ENCODE measurements around the gene SLC22A2. TPM values are rescaled to one million over a fixed set of nuclear protein-coding genes. Genes with fewer than 3 reads are reported as not detected.

The SLC22A2 gene
- total RNA-seq, 2 donors from 2014 or later: not detected

DNA sequence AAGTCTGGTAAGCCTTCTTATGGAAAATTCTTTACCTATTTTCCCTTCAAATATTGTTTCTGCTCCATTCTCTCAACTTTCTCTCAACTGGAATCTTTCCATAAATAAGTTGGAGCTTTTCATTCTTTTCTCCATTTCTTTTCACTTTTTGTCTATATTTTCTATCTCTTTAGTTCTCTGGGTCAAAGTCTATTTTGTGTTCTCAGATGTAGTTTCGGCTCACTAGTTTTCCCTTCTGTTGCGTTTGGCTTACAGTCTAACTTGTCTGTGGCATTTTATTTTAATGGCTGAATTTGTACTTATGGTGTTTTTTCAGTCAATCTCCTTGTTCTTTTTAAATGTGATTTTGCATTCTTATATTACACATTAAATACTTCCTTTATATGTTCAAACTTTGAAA, 14.1 kb upstream of the SLC22A2 start:
- no peak for TF ChIP-seq CTCF (IDR thresholded peaks at IDR 0.05)
- DNase-seq (ENCODE audit: low spot score): no peak
- H3K27me3 ChIP-seq: no peaks in the 10 kb centered on the region
- H3K27ac ChIP-seq: no peak overlapping the region
- no peaks in the 10 kb centered on the region for H3K4me1 ChIP-seq
- no peaks in the 10 kb centered on the region for H3K9me3 ChIP-seq
- H3K4me3 ChIP-seq: no peak overlapping the region
- no peaks in the 10 kb centered on the region for H3K36me3 ChIP-seq

DNA sequence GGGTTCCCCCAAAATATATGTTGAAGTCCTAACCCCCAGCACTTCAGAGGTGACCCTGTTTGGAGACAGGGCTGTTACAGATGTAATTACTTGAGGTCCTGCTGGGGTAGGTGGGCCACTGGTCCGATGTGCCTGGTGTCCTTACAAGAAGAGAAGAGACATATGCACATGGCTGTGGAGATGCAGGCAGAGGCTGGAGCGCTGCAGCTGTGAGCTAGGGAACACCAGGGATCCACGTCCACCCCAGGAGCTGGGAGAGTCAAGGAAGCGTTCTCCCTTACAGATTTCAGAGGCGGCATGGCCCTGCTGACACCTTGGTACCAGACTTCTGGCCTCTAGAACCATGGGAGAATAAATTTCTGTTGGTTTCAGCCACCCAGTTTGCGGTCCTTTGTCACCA, 11.7 kb upstream of the SLC22A2 start:
- H3K36me3 ChIP-seq: no peaks in the 10 kb centered on the region
- no peak overlapping the region for H3K27ac ChIP-seq
- H3K4me3 ChIP-seq: no peak overlapping the region
- H3K27me3 ChIP-seq: no peaks in the 10 kb centered on the region
- TF ChIP-seq CTCF (IDR thresholded peaks at IDR 0.05): no peak
- DNase-seq (ENCODE audit: low spot score): no peak
- no peaks in the 10 kb centered on the region for H3K4me1 ChIP-seq
- no peaks in the 10 kb centered on the region for H3K9me3 ChIP-seq

- Histone ChIP-seq H3K27me3 (no peaks in the 10 kb centered on the region), H3K9me3 (no peaks in the 10 kb centered on the region), H3K4me1 (no peaks in the 10 kb centered on the region), H3K36me3 (no peaks in the 10 kb centered on the region), H3K27ac (no peak overlapping the region), H3K4me3 (no peak overlapping the region)
- no peak for DNase-seq (ENCODE audit: low spot score)
- TF ChIP-seq CTCF (IDR thresholded peaks at IDR 0.05): no peak
These were observed 11.2 kb upstream of the SLC22A2 start for GRCh38 chr6:160269771-160270170.

- no peak overlapping the region for H3K4me3 ChIP-seq
- TF ChIP-seq CTCF (IDR thresholded peaks at IDR 0.05): no peak
- no peak for DNase-seq (ENCODE audit: low spot score)
- H3K27me3 ChIP-seq: no peaks in the 10 kb centered on the region
- H3K4me1 ChIP-seq: no peaks in the 10 kb centered on the region
- no peak overlapping the region for H3K27ac ChIP-seq
- H3K36me3 ChIP-seq: no peaks in the 10 kb centered on the region
- H3K9me3 ChIP-seq: no peaks in the 10 kb centered on the region
These were observed 10.5 kb upstream of the SLC22A2 start for GRCh38 chr6:160269023-160269521.

DNA sequence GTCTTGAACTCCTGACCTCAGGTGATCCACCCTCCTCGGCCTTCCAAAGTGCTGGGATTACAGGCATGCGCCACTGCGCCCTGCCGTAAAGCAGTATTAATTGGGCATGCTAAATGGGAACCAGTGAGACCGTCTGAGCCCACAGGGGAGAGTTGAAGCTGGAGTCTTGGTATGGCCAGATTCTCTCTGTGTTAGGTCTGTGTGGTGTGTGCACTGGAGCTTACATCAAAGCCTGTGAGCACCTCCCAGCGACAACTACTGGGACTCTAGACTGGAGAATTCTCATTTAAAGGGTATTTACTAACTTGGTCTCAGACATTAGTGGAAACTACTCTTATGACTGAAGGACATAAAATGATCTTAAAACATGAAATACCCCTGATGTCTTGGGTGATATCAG, 8.5 kb upstream of the SLC22A2 start:
- Histone ChIP-seq H3K4me1 (no peaks in the 10 kb centered on the region), H3K27ac (no peak overlapping the region), H3K27me3 (no peaks in the 10 kb centered on the region), H3K36me3 (no peaks in the 10 kb centered on the region), H3K4me3 (no peak overlapping the region), H3K9me3 (no peaks in the 10 kb centered on the region)
- no peak for TF ChIP-seq CTCF (IDR thresholded peaks at IDR 0.05)
- DNase-seq (ENCODE audit: low spot score): no peak

- no peak overlapping the region for H3K27ac ChIP-seq
- H3K36me3 ChIP-seq: no peaks in the 10 kb centered on the region
- no peaks in the 10 kb centered on the region for H3K4me1 ChIP-seq
- no peaks in the 10 kb centered on the region for H3K9me3 ChIP-seq
- TF ChIP-seq CTCF (IDR thresholded peaks at IDR 0.05): no peak
- no peak for DNase-seq (ENCODE audit: low spot score)
- H3K27me3 ChIP-seq: no peaks in the 10 kb centered on the region
- no peak overlapping the region for H3K4me3 ChIP-seq
These were observed 7.4 kb upstream of the SLC22A2 start for GRCh38 chr6:160265869-160266476.

All from right atrium auricular region (tissue), 2 donors.